Ramos (cell line): Measurements from ENCODE around the gene KRT71.

ENCODE experiments used
- in situ Hi-C: fragments of 300-500 bp; cut with MboI; formaldehyde crosslinking; loops from one replicate; pipeline ENCODE4 v1.14.3; 2022; ENCODE audit warnings: low sequenced_read_pairs; ENCODE audit not compliant: unreplicated experiment

KRT71 gene

DNA sequence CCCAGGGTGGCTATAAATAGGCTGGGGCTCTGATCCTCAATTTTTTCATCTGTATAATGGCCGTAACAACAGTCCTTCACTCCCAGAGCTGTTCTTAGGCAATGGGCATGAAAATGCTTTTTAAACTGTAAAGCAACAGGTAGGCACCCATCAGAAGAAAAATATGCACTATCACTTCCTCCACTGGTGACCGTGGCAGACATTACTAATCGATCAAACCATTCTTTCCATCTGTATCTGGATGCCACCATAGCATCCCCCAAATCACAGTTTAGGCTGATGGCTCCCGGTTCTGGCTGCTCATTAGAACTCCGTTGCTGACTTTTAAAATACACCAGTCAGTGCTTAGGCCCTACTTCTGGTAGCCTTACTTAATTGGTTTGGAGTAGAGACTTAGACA lies 11.2 kb downstream of the KRT71 start:
- in situ Hi-C loops: no loop called here

DNA sequence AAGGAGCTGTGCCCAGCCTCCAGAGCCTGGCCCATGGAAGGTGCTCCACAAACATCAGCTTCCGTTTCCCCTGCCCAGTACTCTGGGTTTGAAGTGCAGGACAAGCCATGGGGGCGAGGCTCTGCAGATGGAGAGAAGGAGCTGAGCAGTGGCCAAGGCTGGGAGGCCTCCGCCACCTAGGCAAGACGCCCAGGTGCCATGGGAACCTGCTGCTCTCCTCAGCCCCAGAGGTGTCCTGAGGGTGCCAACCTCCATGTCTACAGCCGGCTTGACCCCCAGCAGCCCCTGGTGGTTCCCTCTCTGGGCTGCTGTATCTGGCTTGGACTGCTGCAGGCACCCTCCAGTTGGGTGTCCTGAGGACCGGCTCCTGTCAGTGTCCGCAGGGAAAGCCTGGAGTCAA lies 12.4 kb downstream of the KRT71 start:
- in situ Hi-C loops: no loop called here

DNA sequence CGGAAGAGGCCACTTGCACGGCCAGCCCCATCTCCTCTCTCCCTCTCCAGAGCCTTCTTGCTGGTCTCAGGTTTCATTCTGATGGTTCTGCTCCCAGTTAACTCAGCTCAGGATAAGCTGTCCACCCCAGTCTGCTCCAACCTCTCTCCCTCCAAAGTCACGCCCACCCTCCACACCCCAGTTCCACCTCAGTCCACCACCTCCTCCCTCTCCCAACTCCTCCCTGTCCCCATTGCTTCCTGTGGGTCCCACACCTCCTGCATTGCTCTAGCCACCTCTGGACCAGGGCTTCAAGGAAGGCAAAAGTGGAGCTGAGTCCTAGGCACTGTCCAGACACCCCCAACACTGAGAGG lies 13.1 kb downstream of the KRT71 start:
- in situ Hi-C loops: no loop called here

DNA sequence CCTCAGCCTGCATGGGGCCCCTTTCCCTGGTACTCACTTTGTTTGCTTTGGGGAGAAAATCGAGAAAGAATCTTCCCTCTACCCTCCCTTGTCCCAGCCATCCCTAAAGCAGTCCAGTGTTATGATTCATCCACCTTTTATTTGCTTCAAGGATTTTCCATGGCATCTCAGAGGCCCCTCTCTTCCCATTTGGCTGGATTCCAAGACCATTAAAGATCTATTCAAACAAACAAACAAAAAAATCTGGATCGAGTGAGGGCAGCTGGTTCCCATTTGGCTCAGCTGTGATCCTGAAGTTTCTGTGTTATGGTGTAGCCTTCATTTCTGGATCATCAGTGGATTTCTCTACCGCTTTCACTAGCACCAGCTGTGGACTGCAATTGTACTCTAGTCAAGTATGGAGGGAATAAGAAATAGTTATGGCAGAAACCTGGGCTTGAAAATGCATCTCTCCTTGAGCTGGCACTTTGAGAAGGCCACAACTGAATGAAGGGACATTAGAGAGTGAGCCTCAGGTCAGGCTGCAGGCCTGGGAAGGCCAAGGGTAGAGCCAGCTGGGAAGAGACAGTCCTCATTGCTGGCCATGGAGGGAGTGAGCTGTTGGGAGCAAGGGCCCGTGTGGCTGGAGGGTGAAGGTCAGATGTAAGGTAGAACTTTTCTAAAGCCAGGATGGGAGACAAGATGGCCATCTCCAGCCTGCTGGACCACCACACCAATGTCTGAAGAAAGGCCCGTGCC lies 13.7 kb downstream of the KRT71 start:
- in situ Hi-C loops: no loop called here

DNA sequence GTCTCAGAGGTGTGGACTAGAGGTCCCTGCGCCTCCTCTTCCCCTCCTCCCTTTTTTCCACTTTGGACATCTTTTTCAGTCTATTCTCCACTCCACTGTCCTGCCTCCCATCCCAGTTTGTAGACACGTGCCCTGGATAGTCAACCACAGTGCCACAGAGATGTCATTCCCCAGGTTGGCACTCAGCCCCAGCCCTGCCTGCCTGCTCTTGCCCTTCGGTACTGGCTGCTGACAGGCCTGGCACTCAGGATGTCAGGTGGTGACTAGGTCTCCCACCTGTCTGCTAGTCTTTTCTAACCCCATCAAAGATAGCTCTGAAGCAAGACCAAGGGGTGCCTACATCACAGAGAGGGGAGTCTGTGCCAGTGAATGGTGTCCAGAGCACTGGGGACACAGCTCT lies 15.8 kb downstream of the KRT71 start:
- in situ Hi-C loops: no loop called here

DNA sequence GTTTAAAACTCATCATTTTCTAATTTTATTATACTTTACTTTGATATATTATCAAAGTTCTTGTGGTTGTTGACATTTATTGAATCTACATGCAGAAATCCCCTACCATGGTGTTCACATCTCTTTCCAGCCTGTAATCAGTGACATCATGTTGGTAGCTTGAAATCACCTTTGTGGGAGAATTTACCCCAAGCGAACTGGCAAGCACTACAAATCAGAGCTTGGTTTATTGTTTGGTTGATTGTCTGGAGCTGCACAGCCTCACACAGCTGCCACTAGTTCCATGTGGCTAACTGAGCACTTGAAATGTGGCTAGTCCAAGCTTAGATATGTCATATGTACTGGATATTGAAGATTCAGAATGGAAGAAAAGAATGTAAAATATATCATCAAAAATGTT lies 17.4 kb downstream of the KRT71 start:
- in situ Hi-C loops: no loop called here

DNA sequence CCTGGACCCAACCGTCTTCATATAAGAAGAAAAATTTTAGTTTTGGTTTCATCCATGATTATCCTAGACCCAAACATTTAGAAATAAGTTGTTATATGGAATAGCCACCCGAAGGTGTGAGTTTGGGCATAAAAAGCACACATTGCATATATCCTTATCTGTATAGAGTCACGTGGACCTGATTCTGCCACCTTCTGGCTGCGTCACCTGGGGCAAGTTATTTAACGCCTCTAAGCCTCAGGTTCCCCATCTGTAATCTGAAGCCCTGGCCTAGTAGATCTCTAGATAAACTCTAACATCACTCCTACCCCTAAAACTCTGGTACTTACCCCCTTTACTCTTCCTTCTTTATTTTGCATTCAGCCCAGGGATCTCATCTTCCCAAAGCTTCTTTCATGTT lies 18.5 kb downstream of the KRT71 start:
- in situ Hi-C loops: no loop called here

DNA sequence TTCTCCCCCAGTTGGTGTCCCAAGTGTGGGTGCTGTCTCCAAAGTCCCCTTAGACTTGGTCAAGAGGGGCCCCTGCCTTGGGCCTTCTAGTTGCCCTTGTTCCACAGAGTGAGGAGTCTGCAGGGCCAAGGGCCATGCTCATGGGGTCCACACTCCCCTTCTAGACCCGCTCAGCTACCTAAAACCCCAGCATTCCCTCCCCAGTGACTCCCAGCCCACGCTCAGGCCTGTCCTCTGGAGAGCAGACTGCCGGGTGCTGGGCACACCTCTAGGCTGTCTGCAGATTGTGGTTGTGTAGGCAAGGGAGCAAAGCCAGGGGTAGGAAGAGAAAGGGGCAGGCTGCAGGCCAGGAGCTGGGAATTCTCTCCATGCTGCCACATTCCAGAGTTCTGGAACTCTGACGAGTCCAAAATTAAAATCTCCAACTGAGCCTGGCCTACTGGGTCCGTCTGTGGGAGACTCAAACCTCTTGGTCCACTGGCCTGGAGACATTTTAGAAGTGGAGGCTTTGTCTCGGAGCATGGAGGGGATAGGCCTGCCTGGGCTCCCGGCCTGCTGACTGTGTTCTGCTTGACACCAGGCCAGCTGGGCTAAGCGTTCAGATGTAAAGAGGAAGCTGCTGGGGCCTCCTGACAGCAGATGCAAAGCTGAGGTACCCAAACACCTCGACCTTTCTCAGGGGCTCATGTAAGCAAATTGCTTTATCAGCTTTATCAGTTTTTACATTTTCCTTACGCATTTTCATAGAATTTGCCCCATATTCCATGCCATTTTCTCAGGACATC lies 19.1 kb downstream of the KRT71 start:
- in situ Hi-C loops: no loop called here

DNA sequence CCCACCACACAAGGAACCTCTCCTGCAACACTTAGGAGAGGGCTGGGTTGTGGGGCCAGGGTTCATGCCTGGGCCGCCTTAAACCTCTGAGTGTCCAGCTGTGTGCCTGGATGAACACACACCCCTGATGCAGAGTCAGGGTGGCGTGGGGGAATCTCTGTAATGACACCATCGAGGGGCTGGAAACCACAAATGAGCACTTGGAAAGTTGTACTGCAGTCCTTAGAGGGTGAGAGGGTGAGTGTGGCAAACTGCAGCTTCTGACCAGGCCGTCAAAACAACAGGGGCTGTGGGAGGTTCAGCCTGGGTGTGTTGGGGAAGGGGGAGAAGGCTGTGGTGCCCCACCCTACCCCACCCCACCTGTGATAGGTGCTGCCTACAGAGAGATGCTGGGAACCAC lies 20.3 kb downstream of the KRT71 start:
- in situ Hi-C loops: no loop called here

DNA sequence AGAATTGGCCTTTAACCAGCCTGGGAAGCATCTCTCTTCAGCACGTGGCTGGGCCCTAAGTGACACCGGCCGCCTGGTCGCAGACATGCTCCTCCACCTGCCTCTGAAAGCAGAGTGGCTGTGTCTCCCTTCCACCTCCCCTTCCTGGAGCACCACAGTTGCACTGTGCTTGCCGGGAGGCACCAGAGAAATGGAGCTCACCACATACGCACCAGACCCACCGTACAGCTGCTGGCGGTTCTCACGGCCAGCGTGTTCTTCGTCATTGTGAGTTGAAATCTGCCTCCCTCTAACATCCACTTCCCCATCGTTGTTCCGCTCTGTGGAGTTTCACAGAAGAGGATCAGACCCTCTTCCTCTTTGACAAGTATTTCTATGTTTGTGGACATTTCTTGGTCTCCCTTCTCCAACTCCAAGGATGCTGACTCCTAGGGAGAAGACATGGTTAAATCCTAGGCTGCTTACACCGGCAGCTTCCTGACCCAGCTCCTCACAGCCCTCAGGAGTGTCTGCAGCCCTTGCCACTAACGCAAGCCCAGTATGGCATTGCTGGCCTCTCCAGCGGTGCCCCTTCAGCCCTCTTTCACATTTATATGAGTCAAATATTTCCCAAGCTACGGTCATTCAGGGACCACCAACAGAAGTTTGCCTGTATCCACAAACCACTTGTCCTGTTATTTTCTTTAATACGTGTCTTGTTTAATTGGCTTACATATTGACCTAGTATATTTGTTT lies 21.2 kb downstream of the KRT71 start:
- in situ Hi-C loops: no loop called here

DNA sequence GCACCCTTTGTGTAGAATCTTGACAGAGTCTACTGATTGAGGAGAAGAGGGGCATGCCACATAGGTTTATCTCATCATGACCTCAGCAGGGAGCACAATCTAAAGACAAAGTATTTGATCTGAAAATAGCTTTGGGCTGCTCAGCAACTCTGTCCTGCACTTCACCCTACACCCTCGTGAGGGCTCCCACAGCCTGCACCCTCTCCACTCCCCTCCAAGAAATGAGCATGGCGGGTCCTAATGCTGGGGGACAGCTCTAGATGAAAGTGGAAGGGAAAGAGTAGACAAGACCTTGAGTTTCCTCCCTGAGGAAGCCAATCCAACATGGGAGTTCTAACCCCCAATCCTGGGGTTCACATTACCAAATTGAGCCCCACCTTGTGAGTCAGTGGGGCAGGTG lies 22.0 kb downstream of the KRT71 start:
- in situ Hi-C loops: no loop called here

DNA sequence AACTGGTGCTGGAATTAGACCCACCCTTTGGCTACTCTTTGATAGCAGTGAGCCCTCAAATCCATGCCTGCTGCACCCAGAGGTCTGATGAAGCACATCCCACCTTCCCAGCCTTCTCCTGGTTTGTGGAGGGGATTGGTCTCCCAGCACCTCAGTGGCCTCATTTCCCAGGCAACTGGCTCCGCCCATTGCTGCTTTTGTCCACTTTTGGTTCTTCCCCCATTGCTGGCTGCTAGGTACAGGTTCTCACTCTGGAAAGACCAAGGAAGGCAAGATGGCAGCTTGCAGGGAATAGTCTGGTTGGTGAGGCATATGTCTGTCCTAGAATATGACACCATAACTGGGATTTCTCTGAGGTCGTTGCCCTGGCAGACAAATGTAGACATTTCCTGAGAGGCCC lies 22.6 kb downstream of the KRT71 start:
- in situ Hi-C loops: no loop called here

DNA sequence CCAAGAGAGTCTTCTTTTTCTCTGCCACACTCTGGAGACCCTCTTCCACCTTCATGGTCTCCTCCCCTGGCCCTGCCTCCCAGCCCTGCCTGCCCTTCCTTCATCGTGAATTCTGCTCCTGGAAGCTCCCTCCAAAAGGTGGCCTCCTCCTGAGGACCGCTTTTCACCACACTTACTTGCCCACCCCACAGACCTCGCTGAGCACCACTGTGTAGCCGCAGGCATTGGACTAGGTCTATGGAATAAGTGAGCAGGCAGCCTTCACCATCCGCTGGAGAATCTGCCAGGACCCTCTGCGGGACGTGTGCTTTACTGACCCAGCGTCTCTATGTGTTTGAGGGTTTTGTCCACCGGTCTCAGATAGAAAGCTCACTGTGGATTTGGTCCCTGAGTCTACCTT lies 23.1 kb downstream of the KRT71 start:
- in situ Hi-C loops: no loop called here

DNA sequence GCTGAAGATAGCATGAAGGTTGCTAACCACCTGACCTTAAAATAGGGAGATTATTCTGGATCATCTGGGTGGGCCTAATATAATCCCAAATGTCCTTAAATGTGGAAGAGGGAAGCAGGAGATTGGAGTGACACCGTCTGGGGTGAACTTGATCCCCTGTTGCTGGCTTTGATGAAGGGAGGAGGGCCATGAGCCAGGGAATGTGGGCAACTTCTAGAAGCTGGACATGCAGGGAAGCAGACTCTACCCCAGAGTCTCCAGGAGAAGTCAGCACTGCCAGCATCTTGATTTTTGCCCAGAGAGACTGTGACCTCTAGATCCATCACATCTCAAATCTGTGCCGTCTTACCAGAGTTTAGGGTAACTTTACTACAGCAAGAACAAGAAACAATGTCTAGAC lies 23.5 kb downstream of the KRT71 start:
- in situ Hi-C loops: no loop called here

DNA sequence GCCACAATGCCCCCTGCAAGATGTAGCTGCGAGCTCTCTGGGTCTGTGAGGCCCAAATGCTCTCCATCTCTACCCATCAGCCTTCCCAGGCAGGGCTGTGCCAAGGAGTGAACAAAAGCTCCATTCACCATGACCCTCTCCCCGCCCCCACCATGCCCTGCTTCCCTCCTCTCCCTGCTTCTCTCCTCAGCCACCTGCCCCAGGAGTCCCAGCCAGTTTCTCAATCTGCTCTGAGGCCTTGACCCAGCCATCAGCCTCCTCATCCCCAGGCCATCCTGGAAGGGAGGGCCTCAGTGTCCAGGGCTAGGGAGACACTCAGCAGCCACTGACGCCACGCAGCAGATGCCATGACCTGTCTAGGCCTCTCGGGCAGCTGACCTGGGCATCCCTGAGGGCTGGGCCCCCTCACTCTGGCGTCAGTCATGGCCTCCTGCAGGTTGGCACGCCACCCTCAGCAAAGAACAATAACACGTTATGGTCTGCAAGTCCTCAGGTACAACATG lies 24.3 kb downstream of the KRT71 start:
- in situ Hi-C loops: no loop called here

DNA sequence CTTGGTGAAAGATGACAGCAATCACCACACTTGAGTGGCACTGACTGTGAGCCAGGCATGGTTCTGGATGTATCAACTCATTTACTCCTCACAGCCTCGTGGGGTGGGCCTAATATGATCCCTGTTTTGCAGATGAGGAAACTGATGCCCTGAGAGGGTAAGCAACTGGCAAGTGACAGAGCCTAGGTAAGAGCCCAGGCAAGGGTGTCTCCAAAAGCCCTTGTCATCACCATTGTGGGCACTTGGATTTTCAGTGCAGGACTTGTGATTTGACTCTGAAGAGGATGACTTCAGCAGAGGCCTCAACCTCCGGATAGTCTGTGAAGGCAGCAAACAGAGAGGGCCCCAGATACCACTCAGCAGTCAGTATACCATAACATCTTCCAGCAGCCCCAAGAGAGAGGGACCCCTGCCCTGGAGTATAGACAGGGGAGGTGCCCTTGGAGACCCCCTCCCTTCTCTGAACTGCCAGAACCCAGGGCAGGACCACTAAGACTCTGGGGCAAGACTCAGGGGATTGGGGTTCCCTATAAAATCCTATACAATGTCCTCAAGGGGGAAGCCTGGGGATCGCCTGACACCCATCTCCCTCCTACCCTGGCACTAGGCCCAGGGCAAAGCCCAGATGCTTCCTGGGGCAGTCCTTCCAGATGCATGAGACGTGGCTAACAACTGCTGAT lies 25.7 kb downstream of the KRT71 start:
- in situ Hi-C loops: no loop called here

DNA sequence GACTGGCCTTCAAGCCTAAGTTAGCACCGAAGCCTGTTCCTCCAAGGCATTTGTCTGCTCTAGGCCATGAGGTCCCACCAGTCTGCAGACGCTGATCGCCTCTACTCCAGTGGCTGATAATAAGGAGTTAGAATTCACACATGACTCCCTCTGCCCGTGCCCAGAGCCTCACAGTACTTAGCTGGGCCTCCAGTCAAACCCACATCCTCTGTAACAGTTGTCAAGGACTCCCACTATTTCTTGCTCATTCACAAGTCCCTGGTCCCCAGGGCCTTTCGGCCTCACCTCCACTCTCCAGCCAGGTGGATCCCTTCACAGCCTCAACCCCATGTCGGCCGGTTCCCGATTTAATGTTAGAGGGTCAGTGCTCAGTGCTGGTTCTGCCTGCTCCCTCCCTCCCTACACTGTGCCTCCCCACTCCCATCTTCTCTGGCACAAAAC lies 26.4 kb downstream of the KRT71 start:
- in situ Hi-C loops: no loop called here

DNA sequence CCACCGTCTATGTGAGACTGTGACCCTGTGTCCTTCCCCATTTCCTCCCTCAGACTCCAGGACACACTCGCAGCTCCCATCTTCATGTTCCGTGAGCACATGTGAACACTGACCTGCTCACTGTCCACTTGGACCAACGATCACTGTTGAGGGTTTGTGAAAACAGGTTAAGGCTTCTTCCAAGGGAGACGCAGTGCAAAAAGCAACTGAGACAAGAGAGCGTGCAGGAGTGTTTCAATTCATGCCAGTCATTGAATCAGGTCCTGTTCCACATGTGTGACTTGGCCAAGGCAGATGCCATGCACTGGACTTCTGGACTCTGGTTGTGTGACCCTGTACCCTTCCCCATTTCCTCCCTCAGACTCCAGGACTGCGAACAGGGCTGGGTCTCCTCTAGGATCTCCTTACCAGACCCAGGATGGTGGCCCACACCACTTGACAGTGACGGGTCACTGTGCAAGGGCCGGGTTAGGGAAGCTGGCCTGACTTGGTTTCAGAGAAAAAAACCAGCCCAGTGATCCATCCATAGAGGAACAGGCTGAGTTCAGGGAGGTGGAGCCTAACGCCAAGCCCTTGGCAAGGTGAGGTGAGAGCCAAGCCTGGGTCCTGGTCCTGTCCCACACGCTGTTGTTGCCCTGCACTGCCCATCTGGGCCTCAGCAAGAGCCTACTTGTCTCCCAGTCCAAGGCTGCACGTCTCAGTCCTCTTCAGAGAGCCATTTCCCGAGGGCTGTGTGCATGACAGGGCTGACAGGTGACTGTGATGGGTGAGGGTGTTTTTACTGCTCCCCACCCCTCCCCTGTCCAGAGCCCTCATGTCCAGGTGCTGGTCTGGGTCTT lies 27.1 kb downstream of the KRT71 start:
- in situ Hi-C loops: no loop called here

DNA sequence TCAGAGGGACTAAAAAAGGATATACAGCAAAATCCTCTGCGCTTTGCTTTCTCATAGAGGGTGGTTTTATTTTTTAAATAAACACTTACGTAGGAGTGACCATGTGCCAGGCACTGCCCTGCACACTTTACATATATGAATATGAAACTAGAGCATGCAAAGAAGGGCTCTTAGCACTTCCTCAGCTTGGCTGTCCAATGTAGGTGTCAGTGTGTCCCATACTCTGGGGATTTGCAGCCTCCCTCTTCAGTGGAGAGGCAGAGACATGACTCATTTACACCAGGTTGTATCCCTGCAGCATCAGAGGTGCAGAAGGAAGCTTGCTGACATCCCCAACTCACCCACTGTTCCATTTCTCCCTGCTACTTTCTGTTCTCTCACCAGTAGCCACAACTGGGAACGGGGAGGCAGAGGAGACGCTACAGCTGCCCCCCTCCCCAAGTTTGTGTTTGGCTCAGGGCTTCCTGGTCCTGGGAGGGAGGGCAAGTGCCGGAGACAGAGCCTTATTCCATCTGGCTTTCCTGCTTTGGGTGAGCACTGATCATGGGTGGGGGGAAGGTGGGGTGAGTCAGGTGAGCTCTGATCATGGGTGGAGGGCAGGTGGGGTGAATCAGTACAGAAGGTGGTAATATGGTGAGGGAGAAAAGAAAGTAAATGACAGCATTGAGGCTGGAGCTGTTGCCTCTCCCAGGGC lies 27.9 kb downstream of the KRT71 start:
- in situ Hi-C loops: no loop called here
